ENCODE data around the gene AKIRIN2.

- TF ChIP-seq CTCF (IDR thresholded peaks at IDR 0.05) (no peak), POLR2AphosphoS5 (IDR thresholded peaks at IDR 0.05) (no peak), POLR2A (IDR thresholded peaks at IDR 0.05) (no peak), EP300 (IDR thresholded peaks at IDR 0.05) (no peak)
These were observed 26.9 kb downstream of the AKIRIN2 start for GRCh38 chr6:87675004-87675681.
